Neural cell (in vitro differentiated cells): ENCODE data around the gene RFX2. TPM values are rescaled to one million over a fixed set of nuclear protein-coding genes. Genes with fewer than 3 reads are reported as not detected.

Source experiments
- H2AFZ ChIP-seq: fragments of 200-600, 300-800 bp; sonication (generic), shearing (Covaris generic); 2 replicates; pipeline ENCODE4 v1.6.0; 2014; ENCODE audit warnings: low read depth, mild to moderate bottlenecking, antibody characterized with exemption, low read length, moderate library complexity
- H3F3A ChIP-seq: fragments of 200-600 bp; shearing (Covaris generic); 2 replicates; pipeline ENCODE4 v1.6.1; 2016; ENCODE audit warnings: mild to moderate bottlenecking, moderate library complexity, mixed read lengths, antibody characterized with exemption, low read length; ENCODE audit not compliant: insufficient read depth, poor library complexity, severe bottlenecking
- H3K27ac ChIP-seq: fragments of 200-600, 300-800 bp; sonication (generic), shearing (Covaris generic); 2 replicates; pipeline ENCODE4 v1.5.1; 2014; ENCODE audit warnings: mild to moderate bottlenecking, low read length, moderate library complexity
- H3K27me3 ChIP-seq: fragments of 300-800, 200-600 bp; sonication (generic), shearing (Covaris generic); 2 replicates; pipeline ENCODE4 v1.6.0; 2014; ENCODE audit warnings: mild to moderate bottlenecking, low read depth, low read length, moderate library complexity; ENCODE audit not compliant: insufficient read depth
- H3K36me3 ChIP-seq: fragments of 300-800, 200-600 bp; sonication (generic), shearing (Covaris generic); 2 replicates; pipeline ENCODE4 v1.5.1; 2014; ENCODE audit warnings: mild to moderate bottlenecking, antibody characterized with exemption, low read length, moderate library complexity; ENCODE audit not compliant: insufficient read depth
- H3K4me2 ChIP-seq: fragments of 300-800, 200-600 bp; sonication (generic), shearing (Covaris generic); 2 replicates; pipeline ENCODE4 v1.6.0; 2014; ENCODE audit warnings: mild to moderate bottlenecking, low read length
- H3K4me3 ChIP-seq: fragments of 300-800, 200-600 bp; sonication (generic), shearing (Covaris generic); 2 replicates; pipeline ENCODE4 v1.5.1; 2014; ENCODE audit warnings: mild to moderate bottlenecking, low read length, moderate library complexity
- H3K79me2 ChIP-seq: fragments of 200-600 bp; shearing (Covaris generic); replicated peaks from 2 replicates; pipeline ENCODE4 v1.6.0; 2014; ENCODE audit warnings: mild to moderate bottlenecking, low read length, moderate library complexity; ENCODE audit not compliant: insufficient read depth
- H3K9ac ChIP-seq: fragments of 300-800, 200-600 bp; sonication (generic), shearing (Covaris generic); 2 replicates; pipeline ENCODE4 v1.6.1; 2016; ENCODE audit warnings: mild to moderate bottlenecking, low read length, mixed read lengths
- H3K9me2 ChIP-seq: fragments of 200-600 bp; shearing (Covaris generic); 2 replicates; pipeline ENCODE4 v1.6.1; 2016; ENCODE audit warnings: mild to moderate bottlenecking, low read length, mixed read lengths; ENCODE audit not compliant: insufficient read depth
- H3K9me3 ChIP-seq: fragments of 200-600, 300-800 bp; sonication (generic), shearing (Covaris generic); 2 replicates; pipeline ENCODE4 v1.6.1; 2016; ENCODE audit warnings: mild to moderate bottlenecking, mixed run types, low read length, moderate library complexity, mixed read lengths
- H4K20me1 ChIP-seq: fragments of 200-600 bp; shearing (Covaris generic); 2 replicates; pipeline ENCODE4 v1.6.1; 2016; ENCODE audit warnings: mild to moderate bottlenecking, mixed run types; ENCODE audit not compliant: insufficient read depth
- EP300 ChIP-seq: fragments of 450-650 bp; conservative IDR thresholded peaks from 2 replicates; pipeline ENCODE4 v1.6.1; 2014; ENCODE audit warnings: antibody characterized with exemption, mild to moderate bottlenecking, moderate library complexity; ENCODE audit not compliant: poor library complexity, severe bottlenecking
- EZH2 ChIP-seq: fragments of 200-600, 300-800 bp; shearing (Covaris generic), sonication (generic); IDR thresholded peaks from 2 replicates; pipeline ENCODE4 v1.6.1; 2014; ENCODE audit warnings: antibody characterized with exemption, low read length, borderline replicate concordance, mild to moderate bottlenecking; ENCODE audit not compliant: insufficient read depth, poor library complexity, severe bottlenecking
- MXI1 ChIP-seq: fragments of 450-650 bp; conservative IDR thresholded peaks from 2 replicates; pipeline ENCODE4 v1.6.1; 2014; ENCODE audit warnings: antibody characterized with exemption, mild to moderate bottlenecking; ENCODE audit not compliant: poor library complexity, severe bottlenecking
- POLR2AphosphoS5 ChIP-seq: IDR thresholded peaks from 2 replicates; pipeline ENCODE4 v1.6.1; 2012
- RAD21 ChIP-seq: fragments of 450-650 bp; conservative IDR thresholded peaks from 2 replicates; pipeline ENCODE4 v1.6.1; 2014; ENCODE audit warnings: antibody characterized with exemption, mild to moderate bottlenecking, moderate library complexity
- SMC3 ChIP-seq: fragments of 450-650 bp; conservative IDR thresholded peaks from 2 replicates; pipeline ENCODE4 v1.6.1; 2014; ENCODE audit warnings: antibody characterized with exemption, mild to moderate bottlenecking, moderate library complexity; ENCODE audit not compliant: poor library complexity
- TAF1 ChIP-seq: IDR thresholded peaks from 2 replicates; pipeline ENCODE4 v1.6.1; 2012; ENCODE audit warnings: low read depth
- polyA plus RNA-seq: library from polyadenylated mRNA; depleted of rRNA; stranded (reverse); fragments of >200 nt; gene quantifications from 2 replicates; pipeline ENCODE4 v1.2.3, GENCODE V29; 2014
- TF ChIP-seq, protein P1 (sequence below): fragments of 450-650 bp; IDR thresholded peaks from 2 replicates; pipeline ENCODE4 v1.5.1; 2014; ENCODE audit warnings: antibody characterized with exemption, mild to moderate bottlenecking, moderate library complexity; ENCODE audit not compliant: poor library complexity, severe bottlenecking
- TF ChIP-seq, protein P2 (sequence below): IDR thresholded peaks from 2 replicates; pipeline ENCODE4 v1.6.1; 2012; ENCODE audit warnings: borderline replicate concordance

The RFX2 gene
- polyA plus RNA-seq, 1 donor from 2014 or later = 0.69 TPM

DNA sequence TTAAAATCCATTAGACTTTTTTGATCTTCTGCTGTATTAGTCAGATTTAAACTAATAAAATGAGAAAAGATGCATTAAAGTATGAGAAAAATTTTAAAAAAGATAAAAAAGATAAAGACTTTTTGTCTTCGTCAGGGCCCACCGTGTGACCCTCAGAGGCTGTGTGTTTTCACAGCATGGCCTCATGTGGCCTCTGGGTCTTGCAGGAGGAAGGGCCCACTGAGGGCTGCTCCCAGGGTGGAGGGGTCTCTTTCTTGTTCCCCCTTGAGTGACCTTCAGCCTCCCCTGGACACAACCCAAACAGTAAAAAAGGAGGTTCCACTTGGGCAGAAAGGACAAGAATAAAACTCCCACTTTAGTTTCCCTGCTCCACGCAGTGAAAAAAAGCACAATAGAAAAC, 75.3 kb downstream of the RFX2 start:
- Histone ChIP-seq H3K27ac (no peak overlapping the region), H4K20me1 (no peaks in the 10 kb centered on the region), H3K9me3 (no peaks in the 10 kb centered on the region), H3F3A (no peaks in the 10 kb centered on the region), H3K9me2 (no peaks in the 10 kb centered on the region), H3K9ac (no peak overlapping the region), H3K4me3 (no peak overlapping the region), H3K36me3 (no peaks in the 10 kb centered on the region), H2AFZ (no peak overlapping the region), H3K79me2 (no peaks in the 10 kb centered on the region), H3K4me2 (no peak overlapping the region), H3K27me3 (no peaks in the 10 kb centered on the region)
- TF ChIP-seq, protein P1, sequence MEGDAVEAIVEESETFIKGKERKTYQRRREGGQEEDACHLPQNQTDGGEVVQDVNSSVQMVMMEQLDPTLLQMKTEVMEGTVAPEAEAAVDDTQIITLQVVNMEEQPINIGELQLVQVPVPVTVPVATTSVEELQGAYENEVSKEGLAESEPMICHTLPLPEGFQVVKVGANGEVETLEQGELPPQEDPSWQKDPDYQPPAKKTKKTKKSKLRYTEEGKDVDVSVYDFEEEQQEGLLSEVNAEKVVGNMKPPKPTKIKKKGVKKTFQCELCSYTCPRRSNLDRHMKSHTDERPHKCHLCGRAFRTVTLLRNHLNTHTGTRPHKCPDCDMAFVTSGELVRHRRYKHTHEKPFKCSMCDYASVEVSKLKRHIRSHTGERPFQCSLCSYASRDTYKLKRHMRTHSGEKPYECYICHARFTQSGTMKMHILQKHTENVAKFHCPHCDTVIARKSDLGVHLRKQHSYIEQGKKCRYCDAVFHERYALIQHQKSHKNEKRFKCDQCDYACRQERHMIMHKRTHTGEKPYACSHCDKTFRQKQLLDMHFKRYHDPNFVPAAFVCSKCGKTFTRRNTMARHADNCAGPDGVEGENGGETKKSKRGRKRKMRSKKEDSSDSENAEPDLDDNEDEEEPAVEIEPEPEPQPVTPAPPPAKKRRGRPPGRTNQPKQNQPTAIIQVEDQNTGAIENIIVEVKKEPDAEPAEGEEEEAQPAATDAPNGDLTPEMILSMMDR = no peak
- TF ChIP-seq RAD21 (no peak), POLR2AphosphoS5 (no peak), MXI1 (no peak), EZH2 (no peak), SMC3 (no peak), EP300 (no peak), TAF1 (no peak)
- TF ChIP-seq, protein P2, sequence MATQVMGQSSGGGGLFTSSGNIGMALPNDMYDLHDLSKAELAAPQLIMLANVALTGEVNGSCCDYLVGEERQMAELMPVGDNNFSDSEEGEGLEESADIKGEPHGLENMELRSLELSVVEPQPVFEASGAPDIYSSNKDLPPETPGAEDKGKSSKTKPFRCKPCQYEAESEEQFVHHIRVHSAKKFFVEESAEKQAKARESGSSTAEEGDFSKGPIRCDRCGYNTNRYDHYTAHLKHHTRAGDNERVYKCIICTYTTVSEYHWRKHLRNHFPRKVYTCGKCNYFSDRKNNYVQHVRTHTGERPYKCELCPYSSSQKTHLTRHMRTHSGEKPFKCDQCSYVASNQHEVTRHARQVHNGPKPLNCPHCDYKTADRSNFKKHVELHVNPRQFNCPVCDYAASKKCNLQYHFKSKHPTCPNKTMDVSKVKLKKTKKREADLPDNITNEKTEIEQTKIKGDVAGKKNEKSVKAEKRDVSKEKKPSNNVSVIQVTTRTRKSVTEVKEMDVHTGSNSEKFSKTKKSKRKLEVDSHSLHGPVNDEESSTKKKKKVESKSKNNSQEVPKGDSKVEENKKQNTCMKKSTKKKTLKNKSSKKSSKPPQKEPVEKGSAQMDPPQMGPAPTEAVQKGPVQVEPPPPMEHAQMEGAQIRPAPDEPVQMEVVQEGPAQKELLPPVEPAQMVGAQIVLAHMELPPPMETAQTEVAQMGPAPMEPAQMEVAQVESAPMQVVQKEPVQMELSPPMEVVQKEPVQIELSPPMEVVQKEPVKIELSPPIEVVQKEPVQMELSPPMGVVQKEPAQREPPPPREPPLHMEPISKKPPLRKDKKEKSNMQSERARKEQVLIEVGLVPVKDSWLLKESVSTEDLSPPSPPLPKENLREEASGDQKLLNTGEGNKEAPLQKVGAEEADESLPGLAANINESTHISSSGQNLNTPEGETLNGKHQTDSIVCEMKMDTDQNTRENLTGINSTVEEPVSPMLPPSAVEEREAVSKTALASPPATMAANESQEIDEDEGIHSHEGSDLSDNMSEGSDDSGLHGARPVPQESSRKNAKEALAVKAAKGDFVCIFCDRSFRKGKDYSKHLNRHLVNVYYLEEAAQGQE = no peak

DNA sequence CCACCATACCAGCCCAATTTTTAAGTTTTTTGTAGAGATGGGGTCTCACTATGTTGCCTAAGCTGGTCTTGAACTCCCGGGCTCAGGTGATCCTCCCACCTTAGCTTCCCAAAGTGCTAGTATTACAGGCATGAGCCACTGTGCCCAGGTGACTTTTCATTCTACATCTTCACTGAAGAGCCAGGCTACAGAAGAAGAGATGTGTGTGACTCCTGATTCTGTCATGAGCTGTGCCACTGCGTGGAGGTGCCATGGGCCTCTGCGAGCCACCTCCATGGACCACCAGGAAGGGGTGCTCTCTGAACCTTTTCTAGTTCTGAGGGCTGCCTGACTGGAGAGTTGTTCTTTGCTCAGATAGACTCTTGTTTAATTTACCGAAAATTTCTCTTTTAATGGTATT, 75.8 kb downstream of the RFX2 start:
- no peaks in the 10 kb centered on the region for H3K79me2 ChIP-seq

More for the DNA sequence above, 75.8 kb downstream of the RFX2 start:
- Histone ChIP-seq H3K27ac (no peak overlapping the region), H3K9me2 (no peaks in the 10 kb centered on the region), H3F3A (no peaks in the 10 kb centered on the region), H3K9ac (no peak overlapping the region), H4K20me1 (no peaks in the 10 kb centered on the region), H3K36me3 (no peaks in the 10 kb centered on the region), H3K4me2 (no peak overlapping the region), H3K27me3 (no peaks in the 10 kb centered on the region), H3K4me3 (no peak overlapping the region), H3K9me3 (no peaks in the 10 kb centered on the region), H2AFZ (no peak overlapping the region)
- TF ChIP-seq SMC3 = no peak
- TF ChIP-seq, protein P1 = no peak
- TF ChIP-seq, protein P2 = no peak
- no peak for TF ChIP-seq EZH2
- TF ChIP-seq TAF1 = no peak
- no peak for TF ChIP-seq MXI1
- TF ChIP-seq EP300 = no peak
- no peak for TF ChIP-seq RAD21
- no peak for TF ChIP-seq POLR2AphosphoS5
